ENCODE data around the gene CNGA1.

GRCh38 chr4:48035952-48036351 is 19.5 kb upstream of the CNGA1 start:
- TF ChIP-seq CTCF (IDR thresholded peaks at IDR 0.05) (no peak), POLR2A (IDR thresholded peaks at IDR 0.05) (no peak)
